Measurements from ENCODE around the gene SSRP1. TPM values are rescaled to one million over a fixed set of nuclear protein-coding genes. Genes with fewer than 3 reads are reported as not detected.
"Not testable (repeated sequence)": the region's sequence is repeated elsewhere in the genome, so short reads cannot be mapped to it uniquely, and the experiment has no call there.

The SSRP1 gene
- total RNA-seq, 1 donor from 2014 or later = 96.6 TPM

GRCh38 chr11:57299150-57299737 lies 36.4 kb downstream of the SSRP1 start:
- H3K27me3 ChIP-seq (ENCODE audit: control insufficient read depth, insufficient read depth, low read length) = no peaks in the 10 kb centered on the region
- TF ChIP-seq CTCF (IDR thresholded peaks at IDR 0.05; ENCODE audit: insufficient read depth, low read length, severe bottlenecking) = no peak
- H3K36me3 ChIP-seq (ENCODE audit: control insufficient read depth, insufficient read depth, low read length) = peaks cover 41% of the 10 kb centered on the region
- no peak overlapping the region for H3K4me3 ChIP-seq (ENCODE audit: low read depth, low read length)
- DNase-seq (ENCODE audit: low read depth) (no peak), FAIRE-seq (no peak)

- FAIRE-seq (no peak), DNase-seq (ENCODE audit: low read depth) (no peak)
- Histone ChIP-seq H3K27me3 (ENCODE audit: control insufficient read depth, insufficient read depth, low read length) (no peaks in the 10 kb centered on the region), H3K4me3 (ENCODE audit: low read depth, low read length) (no peak overlapping the region), H3K36me3 (ENCODE audit: control insufficient read depth, insufficient read depth, low read length) (peaks cover 29% of the 10 kb centered on the region)
- no peak for TF ChIP-seq CTCF (IDR thresholded peaks at IDR 0.05; ENCODE audit: insufficient read depth, low read length, severe bottlenecking)
These were observed 38.5 kb downstream of the SSRP1 start for GRCh38 chr11:57297221-57297620.

GRCh38 chr11:57296205-57296604 lies 39.5 kb downstream of the SSRP1 start:
- H3K4me3 ChIP-seq (ENCODE audit: low read depth, low read length); FAIRE-seq; H3K27me3 ChIP-seq (ENCODE audit: control insufficient read depth, insufficient read depth, low read length): not testable (repeated sequence)
- peaks cover 19% of the 10 kb centered on the region for H3K36me3 ChIP-seq (ENCODE audit: control insufficient read depth, insufficient read depth, low read length)
- DNase-seq (ENCODE audit: low read depth) = peak; percentile 74

GRCh38 chr11:57294225-57295131 lies 41.2 kb downstream of the SSRP1 start:
- DNase-seq (ENCODE audit: low read depth) (peak; percentile 68), FAIRE-seq (no peak)
- Histone ChIP-seq H3K4me3 (ENCODE audit: low read depth, low read length) (no peak overlapping the region), H3K27me3 (ENCODE audit: control insufficient read depth, insufficient read depth, low read length) (no peaks in the 10 kb centered on the region), H3K36me3 (ENCODE audit: control insufficient read depth, insufficient read depth, low read length) (peaks cover 2% of the 10 kb centered on the region)
- TF ChIP-seq CTCF (IDR thresholded peaks at IDR 0.05; ENCODE audit: insufficient read depth, low read length, severe bottlenecking) = no peak

- H3K4me3 ChIP-seq (ENCODE audit: low read depth, low read length) = no peak overlapping the region
- peak; percentile 72 for DNase-seq (ENCODE audit: low read depth)
- FAIRE-seq = no peak
- H3K36me3 ChIP-seq (ENCODE audit: control insufficient read depth, insufficient read depth, low read length) = no peaks in the 10 kb centered on the region
- H3K27me3 ChIP-seq (ENCODE audit: control insufficient read depth, insufficient read depth, low read length) = no peaks in the 10 kb centered on the region
- TF ChIP-seq CTCF (IDR thresholded peaks at IDR 0.05; ENCODE audit: insufficient read depth, low read length, severe bottlenecking) = no peak
These were observed 45.4 kb downstream of the SSRP1 start for GRCh38 chr11:57290288-57290687.

GRCh38 chr11:57288771-57289579 lies 46.7 kb downstream of the SSRP1 start:
- Histone ChIP-seq H3K27me3 (ENCODE audit: control insufficient read depth, insufficient read depth, low read length) (no peaks in the 10 kb centered on the region), H3K4me3 (ENCODE audit: low read depth, low read length) (no peak overlapping the region), H3K36me3 (ENCODE audit: control insufficient read depth, insufficient read depth, low read length) (no peaks in the 10 kb centered on the region)
- peak; percentile 98 for DNase-seq (ENCODE audit: low read depth)
- FAIRE-seq = no peak
- no peak for TF ChIP-seq CTCF (IDR thresholded peaks at IDR 0.05; ENCODE audit: insufficient read depth, low read length, severe bottlenecking)
